ENCODE data around the gene BRD7. TPM values are rescaled to one million over a fixed set of nuclear protein-coding genes. Genes with fewer than 3 reads are reported as not detected.

The BRD7 gene
- total RNA-seq, 1 experiment from 2014 or later, result 122 TPM

DNA sequence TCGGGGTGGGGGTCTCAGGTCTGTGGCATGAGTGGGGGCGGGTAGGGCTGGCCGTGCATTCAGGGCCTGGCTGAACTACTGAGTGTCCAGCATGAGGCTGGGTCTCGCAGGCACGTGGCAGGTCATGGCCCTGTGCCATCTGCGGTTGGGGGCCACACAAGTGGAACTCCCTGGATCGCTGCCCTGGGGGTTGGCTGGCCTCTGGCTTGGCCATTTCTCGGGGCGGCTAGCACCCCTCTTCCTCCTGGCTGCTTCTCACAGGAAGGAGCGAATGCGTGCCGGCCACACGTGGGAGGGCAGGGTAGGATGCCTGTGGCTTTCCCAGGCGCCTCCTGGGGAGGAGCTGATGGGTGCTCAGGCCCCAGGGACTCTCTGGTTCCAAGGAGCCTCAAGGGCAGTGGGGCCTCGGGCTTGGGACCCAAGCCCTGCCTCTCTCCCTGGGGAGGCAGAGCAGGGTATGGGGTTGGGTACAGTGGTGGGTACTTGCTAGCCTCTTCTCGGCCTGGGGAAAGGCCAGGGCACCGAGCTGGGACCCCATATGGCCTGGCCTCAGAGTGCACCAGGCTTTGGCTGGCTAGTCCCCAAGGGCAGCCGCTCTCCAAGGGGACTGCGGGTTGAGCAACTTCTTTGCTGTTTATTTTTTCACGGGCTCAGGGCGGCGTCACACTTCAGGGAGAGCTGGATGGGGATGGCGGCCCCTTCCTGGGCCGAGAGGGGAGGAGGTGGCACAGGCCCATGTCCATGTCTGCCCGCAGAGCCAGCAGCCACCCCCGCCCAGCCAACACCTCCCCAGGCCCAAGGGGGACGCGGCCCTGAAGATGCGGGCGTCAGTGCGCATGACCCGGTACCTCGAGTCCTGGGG lies 65.0 kb downstream of the BRD7 start (continued):
- TF ChIP-seq FOXK1 (CRISPR knock-in tag; IDR thresholded peaks at IDR 0.05), result no peak
- no peak for TF ChIP-seq SOX15 (CRISPR knock-in tag; IDR thresholded peaks at IDR 0.05)
- TF ChIP-seq ZNF423 (CRISPR knock-in tag; IDR thresholded peaks at IDR 0.05), result no peak
- TF ChIP-seq STAT6 (CRISPR knock-in tag; conservative IDR thresholded peaks at IDR 0.05; ENCODE audit: low read depth), result no peak

DNA sequence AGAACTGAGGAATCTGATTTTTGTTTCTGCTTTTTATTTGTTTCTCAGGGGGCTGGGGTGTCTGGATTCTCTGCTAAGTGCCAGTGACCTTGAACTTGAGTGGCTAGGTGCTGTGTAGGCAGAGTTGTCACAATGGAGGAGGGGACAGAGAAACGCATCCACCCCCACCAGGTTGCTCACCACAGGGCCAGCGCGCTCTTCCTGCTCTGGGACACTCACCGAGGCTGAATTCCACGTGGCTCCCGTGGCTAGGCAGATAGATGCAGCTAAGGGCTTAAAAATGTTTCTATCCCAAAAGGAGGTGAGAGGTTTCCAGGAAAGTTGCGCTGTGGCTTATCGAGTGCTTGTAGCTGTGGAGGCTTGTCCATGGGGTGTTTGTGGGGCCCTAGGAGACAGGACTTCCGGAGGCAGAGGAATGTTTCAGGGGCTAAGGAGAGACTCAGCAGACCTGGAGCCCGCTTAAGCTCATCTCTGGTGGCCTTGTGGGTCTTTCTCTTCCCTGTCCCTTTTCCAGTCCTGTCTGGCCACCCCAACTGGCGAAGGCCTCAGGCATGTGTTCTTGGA lies 65.7 kb downstream of the BRD7 start:
- POLR2A ChIA-PET, result interaction anchor here (0.8 kb wide), 1 partner anchor 14 kb away, joined by 3 read pairs; no protein-coding TSS in a partner anchor
- Mint-ChIP-seq H3K4me1 (peaks cover 3% of the 10 kb centered on the region; the same call in 1 of the 2 replicates), H3K36me3 (no peaks in the 10 kb centered on the region), H3K27ac (no peak overlapping the region), H3K4me3 (no peak overlapping the region), H3K9me3 (no peaks in the 10 kb centered on the region), H3K27me3 (ENCODE audit: low read depth) (no peaks in the 10 kb centered on the region)
- CTCF ChIA-PET, result interaction anchor here (1.2 kb wide), 1 partner anchor 58 kb away, joined by 5 read pairs; no protein-coding TSS in a partner anchor
- TF ChIP-seq CDX4 (CRISPR knock-in tag; IDR thresholded peaks at IDR 0.05; ENCODE audit: borderline replicate concordance) (no peak), FOXK1 (CRISPR knock-in tag; IDR thresholded peaks at IDR 0.05) (no peak), E2F1 (CRISPR knock-in tag; IDR thresholded peaks at IDR 0.05) (no peak), OVOL2 (CRISPR knock-in tag; IDR thresholded peaks at IDR 0.05; ENCODE audit: borderline replicate concordance) (no peak), JAZF1 (CRISPR knock-in tag; IDR thresholded peaks at IDR 0.05) (no peak), RELA (CRISPR knock-in tag; IDR thresholded peaks at IDR 0.05; ENCODE audit: borderline replicate concordance) (no peak), AR (CRISPR knock-in tag; IDR thresholded peaks at IDR 0.05) (no peak), ZNF396 (CRISPR knock-in tag; IDR thresholded peaks at IDR 0.05; ENCODE audit: borderline replicate concordance) (no peak), ZNF121 (CRISPR knock-in tag; IDR thresholded peaks at IDR 0.05) (no peak), ZNF263 (CRISPR knock-in tag; IDR thresholded peaks at IDR 0.05; ENCODE audit: low read depth) (no peak)
- ATAC-seq (no peak), DNase-seq (ENCODE audit: low spot score) (no peak)

- POLR2A ChIA-PET, result no interaction called here
- H3K4me3 Mint-ChIP-seq, result no peak overlapping the region
These were observed 66.2 kb downstream of the BRD7 start for GRCh38 chr16:50302472-50303005.

More at GRCh38 chr16:50302472-50303005, 66.2 kb downstream of the BRD7 start:
- no peak for DNase-seq (ENCODE audit: low spot score)
- H3K4me1 Mint-ChIP-seq, result peaks cover 5% of the 10 kb centered on the region; the same call in 1 of the 2 replicates
- no peaks in the 10 kb centered on the region for H3K9me3 Mint-ChIP-seq
- TF ChIP-seq ZNF219 (CRISPR knock-in tag; IDR thresholded peaks at IDR 0.05; ENCODE audit: borderline replicate concordance) (no peak), NR1H2 (CRISPR knock-in tag; IDR thresholded peaks at IDR 0.05) (no peak), USF2 (CRISPR knock-in tag; IDR thresholded peaks at IDR 0.05) (no peak), PRDM15 (CRISPR knock-in tag; IDR thresholded peaks at IDR 0.05) (no peak)
- TF ChIP-seq, protein P1, sequence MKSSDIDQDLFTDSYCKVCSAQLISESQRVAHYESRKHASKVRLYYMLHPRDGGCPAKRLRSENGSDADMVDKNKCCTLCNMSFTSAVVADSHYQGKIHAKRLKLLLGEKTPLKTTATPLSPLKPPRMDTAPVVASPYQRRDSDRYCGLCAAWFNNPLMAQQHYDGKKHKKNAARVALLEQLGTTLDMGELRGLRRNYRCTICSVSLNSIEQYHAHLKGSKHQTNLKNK (CRISPR knock-in tag; IDR thresholded peaks at IDR 0.05), result no peak
- ATAC-seq, result no peak
- no peaks in the 10 kb centered on the region for H3K36me3 Mint-ChIP-seq
- H3K27ac Mint-ChIP-seq, result no peak overlapping the region
- CTCF ChIA-PET, result interaction anchor here (1.2 kb wide), 1 partner anchor 57 kb away, joined by 5 read pairs; no protein-coding TSS in a partner anchor
- no peaks in the 10 kb centered on the region for H3K27me3 Mint-ChIP-seq (ENCODE audit: low read depth)
